ENCODE data around the gene OR2A14.

DNA sequence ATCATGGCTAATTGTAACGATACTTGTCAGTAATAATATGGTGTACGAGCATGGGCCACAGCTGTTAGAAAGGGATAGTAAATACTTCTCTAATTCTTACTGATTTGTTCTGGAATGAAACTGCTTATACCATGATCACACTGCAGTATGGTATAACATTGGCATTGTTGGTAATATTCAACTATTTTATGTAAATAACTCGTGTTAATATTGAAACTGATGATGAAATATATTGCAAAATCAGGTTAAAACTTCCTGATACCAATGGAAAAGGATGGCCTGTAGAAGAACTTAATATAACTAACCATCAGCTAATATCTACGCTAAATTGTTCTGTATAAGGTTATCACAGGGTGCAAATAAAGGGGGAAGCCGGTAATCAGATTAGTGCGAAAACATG lies 10.3 kb downstream of the OR2A14 start:
- TF ChIP-seq CTCF (IDR thresholded peaks at IDR 0.05) = no peak
- no peak for TF ChIP-seq POLR2A (IDR thresholded peaks at IDR 0.05)
